GM12872 (cell line): ENCODE measurements around the gene RAPGEF1.

ENCODE experiments used
- CTCF ChIP-seq: IDR thresholded peaks from 3 replicates; pipeline ENCODE4 v1.5.1; 2011; ENCODE audit warnings: low read depth, mild to moderate bottlenecking, low read length, moderate library complexity; ENCODE audit not compliant: insufficient read depth

RAPGEF1 gene

GRCh38 chr9:131603711-131604439, 136.0 kb downstream of the RAPGEF1 start:
- TF ChIP-seq CTCF, result no peak

GRCh38 chr9:131603199-131603598, 136.7 kb downstream of the RAPGEF1 start:
- no peak for TF ChIP-seq CTCF

GRCh38 chr9:131601683-131602181, 138.1 kb downstream of the RAPGEF1 start:
- TF ChIP-seq CTCF, result no peak

GRCh38 chr9:131598121-131598520, 141.8 kb downstream of the RAPGEF1 start:
- TF ChIP-seq CTCF, result no peak

- TF ChIP-seq CTCF, result no peak
Measured at GRCh38 chr9:131597246-131597645, 142.6 kb downstream of the RAPGEF1 start.

GRCh38 chr9:131596430-131596743, 143.5 kb downstream of the RAPGEF1 start:
- no peak for TF ChIP-seq CTCF

GRCh38 chr9:131595696-131596429, 144.0 kb downstream of the RAPGEF1 start:
- TF ChIP-seq CTCF, result no peak
